ENCODE data around the gene JUN. TPM values are rescaled to one million over a fixed set of nuclear protein-coding genes. Genes with fewer than 3 reads are reported as not detected.

Gene JUN
- total RNA-seq, 1 experiment from 2014 or later = 14.2 TPM

GRCh38 chr1:58827298-58827697 lies 43.5 kb upstream of the JUN start:
- H3K4me3 Mint-ChIP-seq = no peak overlapping the region
- no peak overlapping the region for H4K5ac ChIP-seq (ENCODE audit: insufficient read length, low read depth, low read length)
- H3K9me3 Mint-ChIP-seq = peaks cover 22 to 28% of the 10 kb centered on the region in 2 experiments

More at GRCh38 chr1:58827298-58827697, 43.5 kb upstream of the JUN start:
- Histone ChIP-seq H2BK15ac (ENCODE audit: low read depth, low read length) (no peak overlapping the region), H3K79me1 (ENCODE audit: insufficient read depth, low read depth, low read length, poor library complexity, severe bottlenecking) (no peaks in the 10 kb centered on the region), H3K4ac (ENCODE audit: low read depth, low read length) (no peak overlapping the region), H3K18ac (ENCODE audit: insufficient read length, low read depth, low read length) (no peak overlapping the region), H2BK20ac (ENCODE audit: low read depth, low read length, poor library complexity, severe bottlenecking) (no peak overlapping the region), H3K27ac (ENCODE audit: insufficient read length, low read depth, low read length) (no peak overlapping the region), H2BK120ac (ENCODE audit: low read depth, low read length, poor library complexity, severe bottlenecking) (no peak overlapping the region), H3K79me2 (ENCODE audit: insufficient read depth, low read length) (no peaks in the 10 kb centered on the region), H3K56ac (ENCODE audit: insufficient read length, low read depth, low read length) (no peak overlapping the region), H2AFZ (ENCODE audit: low read length) (no peak overlapping the region), H3K23me2 (ENCODE audit: insufficient read length, low read depth, low read length, poor library complexity, severe bottlenecking) (no peaks in the 10 kb centered on the region), H2BK12ac (ENCODE audit: insufficient read length, low read depth, low read length) (no peak overlapping the region), H4K20me1 (ENCODE audit: control insufficient read depth, insufficient read depth, insufficient read length) (no peaks in the 10 kb centered on the region), H3K9ac (ENCODE audit: extremely low read depth, insufficient read length, low read length) (no peak overlapping the region), H3K27me3 (ENCODE audit: insufficient read depth, low read length) (no peaks in the 10 kb centered on the region), H3K23ac (ENCODE audit: insufficient read length, low read depth, low read length) (no peak overlapping the region), H3K4me2 (ENCODE audit: insufficient read depth, insufficient read length, low read length) (no peak overlapping the region), H3K4me1 (ENCODE audit: insufficient read depth, low read length) (no peaks in the 10 kb centered on the region; the same call in 1 of the 2 replicates), H3K9me3 (ENCODE audit: control insufficient read depth, low read depth, low read length) (no peaks in the 10 kb centered on the region), H3K14ac (ENCODE audit: insufficient read depth, low read length) (no peak overlapping the region), H2AK5ac (ENCODE audit: insufficient read length, low read length) (no peak overlapping the region), H2BK5ac (ENCODE audit: insufficient read length, low read length) (no peak overlapping the region), H4K8ac (replicated peaks; ENCODE audit: insufficient read length, low read depth, low read length) (no peak overlapping the region), H4K91ac (ENCODE audit: insufficient read length, low read depth, low read length) (no peak overlapping the region), H3T11ph (ENCODE audit: low read length) (no peak overlapping the region)
- Mint-ChIP-seq H3K27ac (no peak overlapping the region), H3K36me3 (ENCODE audit: insufficient read depth in 1 of 3, low read depth in 3 of 3) (peaks cover 11 to 23% (median 19%) of the 10 kb centered on the region in 3 experiments), H3K27me3 (ENCODE audit: low read depth) (peaks cover 5% of the 10 kb centered on the region), H3K4me1 (peaks cover 5 to 9% of the 10 kb centered on the region in 2 experiments)
- DNase-seq = no peak
- TF ChIP-seq CTCF (conservative IDR thresholded peaks at IDR 0.05) = no peak

Data from H9 (cell line).